NCI-H748 (cell line): Measurements from ENCODE around the gene KRTAP5-4.
A peak's percentile ranks its signal among the peaks of the same experiment; 100 is the strongest.
"Not testable (repeated sequence)": the region's sequence is repeated elsewhere in the genome, so short reads cannot be mapped to it uniquely, and the experiment has no call there.

Experiments
- DNase-seq: peaks from one replicate; lab custom pipeline; 2025; ENCODE audit not compliant: unreplicated experiment; lab: John Stamatoyannopoulos, UW

KRTAP5-4 gene

GRCh38 chr11:1653541-1654387 lies 31.8 kb upstream of the KRTAP5-4 start:
- no peak for DNase-seq

- DNase-seq = peak; percentile 62
These were observed 31.0 kb upstream of the KRTAP5-4 start for GRCh38 chr11:1652771-1653540.

- no peak for DNase-seq
These were observed 30.5 kb upstream of the KRTAP5-4 start for GRCh38 chr11:1652442-1652770.

GRCh38 chr11:1652026-1652425 lies 30.1 kb upstream of the KRTAP5-4 start:
- no peak for DNase-seq

GRCh38 chr11:1651411-1651980 lies 29.6 kb upstream of the KRTAP5-4 start:
- DNase-seq = no peak

- no peak for DNase-seq
These were observed 29.0 kb upstream of the KRTAP5-4 start for GRCh38 chr11:1650918-1651262.

- DNase-seq = peak; percentile 17
These were observed 28.3 kb upstream of the KRTAP5-4 start for GRCh38 chr11:1650034-1650917.

- no peak for DNase-seq
These were observed 26.9 kb upstream of the KRTAP5-4 start for GRCh38 chr11:1648653-1649420.

GRCh38 chr11:1647901-1648652 lies 26.1 kb upstream of the KRTAP5-4 start:
- no peak for DNase-seq

- not testable (repeated sequence) for DNase-seq
These were observed 24.6 kb upstream of the KRTAP5-4 start for GRCh38 chr11:1646540-1646939.

GRCh38 chr11:1645357-1645821 lies 23.5 kb upstream of the KRTAP5-4 start:
- DNase-seq = no peak

GRCh38 chr11:1644601-1645356 lies 22.8 kb upstream of the KRTAP5-4 start:
- DNase-seq = no peak

GRCh38 chr11:1643146-1643690 lies 21.3 kb upstream of the KRTAP5-4 start:
- DNase-seq = no peak

- DNase-seq = no peak
These were observed 20.6 kb upstream of the KRTAP5-4 start for GRCh38 chr11:1642288-1643145.

GRCh38 chr11:1641096-1641495 lies 19.2 kb upstream of the KRTAP5-4 start:
- DNase-seq = no peak

GRCh38 chr11:1640076-1640946 lies 18.4 kb upstream of the KRTAP5-4 start:
- DNase-seq = peak; percentile 98

- DNase-seq = no peak
These were observed 17.7 kb upstream of the KRTAP5-4 start for GRCh38 chr11:1639666-1640065.
